Brain microvascular endothelial cell (primary cell): ENCODE measurements around the gene OR6S1.

Experiments
- DNase-seq: peaks from one replicate; pipeline ENCODE4 v3.0.0-alpha.2; 2020
- H3K27ac ChIP-seq: fragments of 250-450 bp; sonication (Bioruptor Pico); 2 replicates; pipeline ENCODE4 v1.5.1; 2020; ENCODE audit warnings: mild to moderate bottlenecking, moderate library complexity
- H3K27me3 ChIP-seq: fragments of 250-450 bp; sonication (Bioruptor Pico); replicated peaks from 2 replicates; pipeline ENCODE4 v1.5.1; 2020; ENCODE audit warnings: mild to moderate bottlenecking
- H3K36me3 ChIP-seq: fragments of 250-450 bp; sonication (Bioruptor Pico); replicated peaks from 2 replicates; pipeline ENCODE4 v1.5.1; 2020; ENCODE audit warnings: mild to moderate bottlenecking
- H3K4me3 ChIP-seq: 2 replicates; pipeline ENCODE4 v1.5.1; 2011; ENCODE audit warnings: low read depth, mild to moderate bottlenecking, control low read depth, low read length, moderate library complexity
- CTCF ChIP-seq: IDR thresholded peaks from 2 replicates; pipeline ENCODE4 v1.5.1; 2011; ENCODE audit warnings: low read depth, mild to moderate bottlenecking, moderate library complexity, low read length, control low read depth, inconsistent platforms; ENCODE audit errors: missing control alignments
- in situ Hi-C: cut with HindIII; loops from 2 replicates; pipeline ENCODE4 v1.10.0; 2017; ENCODE audit warnings: low sequenced_read_pairs, low pct_ligation_motif_present

Gene OR6S1

GRCh38 chr14:20681348-20682126 lies 40.0 kb upstream of the OR6S1 start:
- Histone ChIP-seq H3K4me3 (peak overlapping the region; percentile 88), H3K27ac (peak overlapping the region; percentile 98), H3K36me3 (no peaks in the 10 kb centered on the region), H3K27me3 (no peaks in the 10 kb centered on the region)
- no peak for TF ChIP-seq CTCF
- peak; percentile 95 for DNase-seq
- in situ Hi-C loops: no loop called here

- DNase-seq: no peak
- H3K4me3 ChIP-seq: peak overlapping the region; percentile 88
- TF ChIP-seq CTCF: no peak
- peak overlapping the region; percentile 98 for H3K27ac ChIP-seq
- no peaks in the 10 kb centered on the region for H3K27me3 ChIP-seq
- in situ Hi-C loops: no loop called here
- no peaks in the 10 kb centered on the region for H3K36me3 ChIP-seq
Observed at GRCh38 chr14:20680843-20681347, 39.4 kb upstream of the OR6S1 start.

- Histone ChIP-seq H3K27me3 (no peaks in the 10 kb centered on the region), H3K4me3 (no peak overlapping the region), H3K36me3 (no peaks in the 10 kb centered on the region), H3K27ac (no peak overlapping the region)
- in situ Hi-C loops: no loop called here
- no peak for DNase-seq
- TF ChIP-seq CTCF: no peak
Observed at GRCh38 chr14:20680363-20680762, 38.9 kb upstream of the OR6S1 start.

GRCh38 chr14:20679907-20680306 lies 38.4 kb upstream of the OR6S1 start:
- no peaks in the 10 kb centered on the region for H3K36me3 ChIP-seq
- peak; percentile 20 for DNase-seq
- H3K27me3 ChIP-seq: no peaks in the 10 kb centered on the region
- H3K4me3 ChIP-seq: no peak overlapping the region
- no peak for TF ChIP-seq CTCF
- H3K27ac ChIP-seq: no peak overlapping the region
- in situ Hi-C loops: no loop called here

GRCh38 chr14:20676072-20676471 lies 34.6 kb upstream of the OR6S1 start:
- Histone ChIP-seq H3K27ac (no peak overlapping the region), H3K36me3 (no peaks in the 10 kb centered on the region), H3K27me3 (no peaks in the 10 kb centered on the region), H3K4me3 (no peak overlapping the region)
- TF ChIP-seq CTCF: no peak
- in situ Hi-C loops: no loop called here
- DNase-seq: no peak
